GM12878 (cell line): ENCODE results near the gene KIF24. TPM values are rescaled to one million over a fixed set of nuclear protein-coding genes. Genes with fewer than 3 reads are reported as not detected.

Experiments
- ATAC-seq: fragments of 200-7000 bp; cut with Tn5 transposase; 3 replicates; pipeline ENCODE4 v1.9.1; 2020; ENCODE audit warnings: mild to moderate bottlenecking, moderate library complexity
- BruUV-seq: library from RNA; stranded (reverse); fragments of 400-500 nt; replicated peaks from 2 replicates; lab custom pipeline; 2021; lab: Mats Ljungman, UMichigan
- CTCF ChIA-PET: fragments of 300-600 bp; sonication (Branson Sonifier 250); formaldehyde crosslinking; extraction: SDS; loops from one replicate; lab custom pipeline; 2021; ENCODE audit warnings: inconsistent platforms; lab: Yijun Ruan, JAX
- POLR2A ChIA-PET: fragments of 350-600 bp; formaldehyde crosslinking; extraction: SDS; loops from one replicate; lab custom pipeline; 2021; ENCODE audit warnings: inconsistent platforms; lab: Charles Lee
- RAD21 ChIA-PET: fragments of 300-600 bp; sonication (Branson Sonifier 250); formaldehyde crosslinking; loops from one replicate; lab custom pipeline; 2023; ENCODE audit warnings: antibody characterized with exemption; ENCODE audit not compliant: unreplicated experiment; lab: Charles Lee
- SMC1A ChIA-PET: fragments of 300-600 bp; sonication (Branson Sonifier 250); formaldehyde crosslinking; loops from one replicate; lab custom pipeline; 2023; ENCODE audit not compliant: unreplicated experiment, uncharacterized antibody; lab: Charles Lee
- DNase-seq: peaks from one replicate; pipeline ENCODE4 v3.0.0-alpha.2; 2011; ENCODE audit warnings: low read depth, low spot score
- FAIRE-seq: peaks from 3 replicates; lab custom pipeline; 2011; peaks lifted over from hg19 to GRCh38; lab: Jason Lieb, UNC
- H2AFZ ChIP-seq: 2 replicates; pipeline ENCODE4 v1.6.0; 2011; ENCODE audit warnings: low read depth, low read length, control low read depth; ENCODE audit not compliant: control insufficient read depth
- H3K27ac ChIP-seq: 2 replicates; pipeline ENCODE4 v1.5.1; 2011; ENCODE audit warnings: control low read depth; ENCODE audit not compliant: control insufficient read depth, insufficient read depth
- H3K27me3 ChIP-seq, 2 experiments: replicated peaks in 1 of 2; 2 replicates each; pipeline versions ENCODE4 v1.6.0 to v1.6.1; 2011; ENCODE audit warnings: low read length in 1 of 2; ENCODE audit not compliant: control insufficient read depth in 2 of 2, insufficient read depth in 2 of 2
- H3K36me3 ChIP-seq, 2 experiments: 2 replicates each; pipeline ENCODE4 v1.5.1; 2011; ENCODE audit warnings: low read length in 1 of 2; ENCODE audit not compliant: control insufficient read depth in 2 of 2, insufficient read depth in 2 of 2
- H3K4me1 ChIP-seq: 2 replicates; pipeline ENCODE4 v1.6.1; 2011; ENCODE audit warnings: mild to moderate bottlenecking, low read length, moderate library complexity, mixed read lengths; ENCODE audit not compliant: control insufficient read depth, insufficient read depth
- H3K4me2 ChIP-seq: 2 replicates; pipeline ENCODE4 v1.6.0; 2011; ENCODE audit warnings: control low read depth; ENCODE audit not compliant: control insufficient read depth, insufficient read depth
- H3K4me3 ChIP-seq: fragments of 200-600 bp; sonication (generic); 2 replicates; pipeline ENCODE4 v1.5.1; 2016
- H3K79me2 ChIP-seq: 2 replicates; pipeline ENCODE4 v1.6.0; 2011; ENCODE audit warnings: low read length; ENCODE audit not compliant: control insufficient read depth, insufficient read depth
- H3K9ac ChIP-seq: 2 replicates; pipeline ENCODE4 v1.8.0; 2011; ENCODE audit warnings: low read length, control low read depth, mixed read lengths; ENCODE audit not compliant: control insufficient read depth, insufficient read depth
- H3K9me3 ChIP-seq: replicated peaks from 3 replicates; pipeline ENCODE4 v1.5.1; 2011; ENCODE audit warnings: mild to moderate bottlenecking, low read length; ENCODE audit not compliant: control insufficient read depth, insufficient read depth
- H4K20me1 ChIP-seq: 2 replicates; pipeline ENCODE4 v1.6.0; 2011; ENCODE audit not compliant: control insufficient read depth, insufficient read depth
- CHD4 ChIP-seq: fragments of 200-600 bp; sonication (generic); IDR thresholded peaks from 2 replicates; pipeline ENCODE4 v1.6.1; 2016; ENCODE audit warnings: mild to moderate bottlenecking
- HSF1 ChIP-seq: fragments of 150-350 bp; IDR thresholded peaks from 2 replicates; pipeline ENCODE4 v1.6.1; 2014; ENCODE audit warnings: mild to moderate bottlenecking, low read depth, low read length
- IKZF1 ChIP-seq: fragments of 450-650 bp; conservative IDR thresholded peaks from 2 replicates; pipeline ENCODE4 v1.6.1; 2017; ENCODE audit warnings: antibody characterized with exemption, mild to moderate bottlenecking
- IKZF2 ChIP-seq, 2 experiments: fragments of 450-650 bp; IDR thresholded peaks; 2 replicates each; pipeline ENCODE4 v1.6.1; 2017; ENCODE audit warnings: mild to moderate bottlenecking in 2 of 2, moderate library complexity in 2 of 2
- MLLT1 ChIP-seq: fragments of 450-650 bp; IDR thresholded peaks from 2 replicates; pipeline ENCODE4 v1.6.1; 2016; ENCODE audit warnings: mild to moderate bottlenecking
- POLR2A ChIP-seq: IDR thresholded peaks from 2 replicates; pipeline ENCODE4 v1.6.1; 2011; ENCODE audit warnings: low read depth, mild to moderate bottlenecking, low read length
- POLR2AphosphoS5 ChIP-seq: IDR thresholded peaks from 2 replicates; pipeline ENCODE4 v1.6.1; 2011; ENCODE audit warnings: mild to moderate bottlenecking, low read length, inconsistent platforms
- SPI1 ChIP-seq: IDR thresholded peaks from 2 replicates; pipeline ENCODE4 v1.6.1; 2011; ENCODE audit warnings: low read depth, mild to moderate bottlenecking, low read length, moderate library complexity, borderline replicate concordance; ENCODE audit not compliant: insufficient read depth
- SUPT20H ChIP-seq: IDR thresholded peaks from 2 replicates; pipeline ENCODE4 v1.6.1; 2011; ENCODE audit warnings: low read depth, mild to moderate bottlenecking, low read length, moderate library complexity, borderline replicate concordance; ENCODE audit not compliant: control insufficient read depth
- TAF1 ChIP-seq: IDR thresholded peaks from 2 replicates; pipeline ENCODE4 v1.6.1; 2011; ENCODE audit warnings: mild to moderate bottlenecking, low read depth, low read length, borderline replicate concordance
- ZNF274 ChIP-seq: IDR thresholded peaks from one replicate; pipeline ENCODE4 v1.8.0; 2011; ENCODE audit not compliant: insufficient read length, insufficient read depth
- ZZZ3 ChIP-seq: IDR thresholded peaks from 2 replicates; pipeline ENCODE4 v1.6.1; 2011; ENCODE audit warnings: low read depth; ENCODE audit not compliant: control insufficient read depth, insufficient read length
- WGBS: methylation state at CpG from one replicate; pipeline ENCODE4 v1.1.6; 2016; ENCODE audit warnings: low lambda C conversion rate; ENCODE audit not compliant: insufficient replicate concordance, insufficient coverage; ENCODE audit errors: missing lambda C conversion rate; 5-methylcytosine and 5-hydroxymethylcytosine counted together
- in situ Hi-C: fragments of 300-500 bp; cut with MboI; formaldehyde crosslinking; loops from 9 replicates; pipeline ENCODE4 v1.14.3; 2018; ENCODE audit warnings: mixed read lengths
- intact Hi-C: fragments of 100-400 bp; cut with micrococcal nuclease; formaldehyde crosslinking; loops from one replicate; pipeline ENCODE4 v1.14.2; 2022; ENCODE audit not compliant: unreplicated experiment
- polyA plus RNA-seq, 11 experiments: library from polyadenylated mRNA; depleted of rRNA in 4 of 11; unstranded in 6 of 11; stranded (reverse) in 5 of 11; fragments of >200 nt; fragmentation: Nextera tagmentation in 4 of 11; fragmentation: Illumina TruSeq in 1 of 11; extraction: Ambion mirVana in 4 of 11; extraction: Trizol in 1 of 11; gene quantifications; 1 replicate in 1 of 11; 2 replicates in 10 of 11; pipeline versions ENCODE4 v1.2.1 to v1.2.3, GENCODE V29; 2011 to 2016; ENCODE audit warnings: inconsistent platforms in 2 of 11, missing spikeins in 2 of 11, low read depth in 1 of 11
- total RNA-seq, 4 experiments: library from RNA; depleted of rRNA in 3 of 4; stranded (reverse); fragments of >200 nt in 3 of 4; fragmentation: Illumina TruSeq in 1 of 4; extraction: Trizol in 1 of 4; gene quantifications; 2 replicates each; pipeline versions ENCODE4 v1.2.1 to v1.2.3, GENCODE V29; 2013 to 2021
- TF ChIP-seq, protein P1 (sequence below): IDR thresholded peaks from 2 replicates; pipeline ENCODE4 v1.6.1; 2012; ENCODE audit warnings: mild to moderate bottlenecking, low read depth, low read length
- TF ChIP-seq, protein P2 (sequence below): fragments of 450-650 bp; IDR thresholded peaks from 2 replicates; pipeline ENCODE4 v1.6.1; 2017; ENCODE audit warnings: borderline replicate concordance

Gene KIF24
- total and polyA plus RNA-seq, 10 of the 15 experiments (the other 5 are each of a cell fraction or from before 2014, with no cell fraction given): 0.58 to 6.7 (median 5.3) TPM

DNA sequence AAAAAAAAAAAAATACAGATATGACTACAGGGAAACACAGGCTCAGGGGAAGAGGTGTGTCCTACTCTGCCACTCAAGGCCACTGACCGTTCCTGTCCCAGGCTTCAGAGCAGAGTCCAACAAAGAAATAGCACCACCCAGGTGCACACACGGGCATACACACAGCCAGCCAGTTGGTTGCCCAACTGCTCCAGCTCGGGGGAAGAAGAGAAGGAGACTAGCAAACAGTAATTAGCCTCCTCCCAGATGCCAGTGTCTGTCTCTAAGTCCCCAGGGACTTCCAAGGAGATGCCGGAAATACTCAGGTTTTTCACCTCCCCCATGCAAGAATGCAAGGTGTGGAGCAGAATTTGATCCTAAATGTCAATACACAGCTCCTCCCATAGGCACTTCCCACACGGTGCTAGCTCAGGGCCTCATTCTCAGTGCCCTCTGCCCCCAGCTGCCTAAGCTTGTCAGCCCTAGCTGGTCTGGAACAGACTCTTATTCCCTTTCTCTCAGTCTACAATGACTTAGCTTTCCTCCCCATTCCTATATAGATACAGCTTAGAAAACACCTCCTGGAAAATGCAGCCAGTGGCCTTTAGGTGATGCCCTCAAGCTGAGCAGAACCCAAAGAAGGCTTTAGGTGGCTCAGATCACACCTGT lies 46.0 kb upstream of the KIF24 start:
- in situ Hi-C loops (no loop called here), intact Hi-C loops (loop anchor here (5.0 kb wide), 1 partner anchor 123 kb away; no protein-coding TSS in a partner anchor)
- SMC1A ChIA-PET: interaction anchor here (0.6 to 8.7 kb wide), 3 partner anchors 14 to 765 kb away, joined by 3 to 73 read pairs (median 3); no protein-coding TSS in a partner anchor
- Histone ChIP-seq H3K9me3 (no peaks in the 10 kb centered on the region; the same call in 2 of the 3 replicates), H3K27ac (no peak overlapping the region), H3K79me2 (no peaks in the 10 kb centered on the region), H3K4me3 (no peak overlapping the region), H2AFZ (no peak overlapping the region), H4K20me1 (no peaks in the 10 kb centered on the region), H3K36me3 (no peaks in the 10 kb centered on the region), H3K4me1 (peaks cover 12% of the 10 kb centered on the region), H3K9ac (no peak overlapping the region), H3K27me3 (no peaks in the 10 kb centered on the region), H3K4me2 (no peak overlapping the region)
- CTCF ChIA-PET: interaction anchor here (0.5 to 7.9 kb wide), 6 partner anchors 22 to 758 kb away, joined by 3 to 134 read pairs (median 4); no protein-coding TSS in a partner anchor
- FAIRE-seq: no peak
- RAD21 ChIA-PET: interaction anchor here (0.8 kb wide), 1 partner anchor 45 kb away, joined by 3 read pairs; no protein-coding TSS in a partner anchor
- TF ChIP-seq ZZZ3: no peak
- TF ChIP-seq, protein P1, sequence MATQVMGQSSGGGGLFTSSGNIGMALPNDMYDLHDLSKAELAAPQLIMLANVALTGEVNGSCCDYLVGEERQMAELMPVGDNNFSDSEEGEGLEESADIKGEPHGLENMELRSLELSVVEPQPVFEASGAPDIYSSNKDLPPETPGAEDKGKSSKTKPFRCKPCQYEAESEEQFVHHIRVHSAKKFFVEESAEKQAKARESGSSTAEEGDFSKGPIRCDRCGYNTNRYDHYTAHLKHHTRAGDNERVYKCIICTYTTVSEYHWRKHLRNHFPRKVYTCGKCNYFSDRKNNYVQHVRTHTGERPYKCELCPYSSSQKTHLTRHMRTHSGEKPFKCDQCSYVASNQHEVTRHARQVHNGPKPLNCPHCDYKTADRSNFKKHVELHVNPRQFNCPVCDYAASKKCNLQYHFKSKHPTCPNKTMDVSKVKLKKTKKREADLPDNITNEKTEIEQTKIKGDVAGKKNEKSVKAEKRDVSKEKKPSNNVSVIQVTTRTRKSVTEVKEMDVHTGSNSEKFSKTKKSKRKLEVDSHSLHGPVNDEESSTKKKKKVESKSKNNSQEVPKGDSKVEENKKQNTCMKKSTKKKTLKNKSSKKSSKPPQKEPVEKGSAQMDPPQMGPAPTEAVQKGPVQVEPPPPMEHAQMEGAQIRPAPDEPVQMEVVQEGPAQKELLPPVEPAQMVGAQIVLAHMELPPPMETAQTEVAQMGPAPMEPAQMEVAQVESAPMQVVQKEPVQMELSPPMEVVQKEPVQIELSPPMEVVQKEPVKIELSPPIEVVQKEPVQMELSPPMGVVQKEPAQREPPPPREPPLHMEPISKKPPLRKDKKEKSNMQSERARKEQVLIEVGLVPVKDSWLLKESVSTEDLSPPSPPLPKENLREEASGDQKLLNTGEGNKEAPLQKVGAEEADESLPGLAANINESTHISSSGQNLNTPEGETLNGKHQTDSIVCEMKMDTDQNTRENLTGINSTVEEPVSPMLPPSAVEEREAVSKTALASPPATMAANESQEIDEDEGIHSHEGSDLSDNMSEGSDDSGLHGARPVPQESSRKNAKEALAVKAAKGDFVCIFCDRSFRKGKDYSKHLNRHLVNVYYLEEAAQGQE: no peak
- TF ChIP-seq MLLT1: no peak
- TF ChIP-seq POLR2A: no peak
- TF ChIP-seq CHD4: no peak
- TF ChIP-seq TAF1: no peak
- no peak for TF ChIP-seq POLR2AphosphoS5
- TF ChIP-seq, protein P2, sequence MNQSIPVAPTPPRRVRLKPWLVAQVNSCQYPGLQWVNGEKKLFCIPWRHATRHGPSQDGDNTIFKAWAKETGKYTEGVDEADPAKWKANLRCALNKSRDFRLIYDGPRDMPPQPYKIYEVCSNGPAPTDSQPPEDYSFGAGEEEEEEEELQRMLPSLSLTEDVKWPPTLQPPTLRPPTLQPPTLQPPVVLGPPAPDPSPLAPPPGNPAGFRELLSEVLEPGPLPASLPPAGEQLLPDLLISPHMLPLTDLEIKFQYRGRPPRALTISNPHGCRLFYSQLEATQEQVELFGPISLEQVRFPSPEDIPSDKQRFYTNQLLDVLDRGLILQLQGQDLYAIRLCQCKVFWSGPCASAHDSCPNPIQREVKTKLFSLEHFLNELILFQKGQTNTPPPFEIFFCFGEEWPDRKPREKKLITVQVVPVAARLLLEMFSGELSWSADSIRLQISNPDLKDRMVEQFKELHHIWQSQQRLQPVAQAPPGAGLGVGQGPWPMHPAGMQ: no peak
- no peak for TF ChIP-seq SPI1
- TF ChIP-seq ZNF274: no peak
- no peak for TF ChIP-seq HSF1
- TF ChIP-seq SUPT20H: no peak
- TF ChIP-seq IKZF1: no peak
- TF ChIP-seq IKZF2 (IDR thresholded peaks at IDR 0.05): no peak
- no peak for ATAC-seq
- DNase-seq: no peak
- 65% methylated on average over 5 of the region's 5 CpGs for WGBS
- no TSS peak for BruUV-seq
- POLR2A ChIA-PET: no interaction called here
